ENCODE results near the gene CDK19. TPM values are rescaled to one million over a fixed set of nuclear protein-coding genes. Genes with fewer than 3 reads are reported as not detected.

Gene CDK19
- total RNA-seq, 1 experiment from 2014 or later: 7.0 TPM

DNA sequence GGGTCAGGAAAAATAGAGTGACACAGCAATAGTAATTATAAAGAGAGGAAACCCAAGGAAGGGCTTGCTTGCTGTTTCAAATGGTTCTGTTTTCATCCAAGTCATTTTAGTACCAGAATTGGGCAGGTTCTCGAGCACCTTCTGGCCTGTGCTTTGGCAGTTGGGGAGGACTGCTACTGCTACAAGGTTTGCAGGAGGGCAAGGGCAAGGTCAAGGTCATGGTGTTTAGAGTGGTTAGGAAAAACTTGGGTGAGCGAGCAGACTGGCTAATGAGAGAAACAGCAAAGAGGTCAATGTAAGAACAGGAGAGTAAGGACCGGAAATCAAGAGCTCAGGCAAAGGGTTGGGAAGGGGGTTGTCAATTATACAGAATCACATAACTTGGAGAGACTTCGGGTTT lies 164.5 kb downstream of the CDK19 start:
- no peak overlapping the region for H2AFZ ChIP-seq (ENCODE audit: low read length)
- no peak for DNase-seq
- H2BK120ac ChIP-seq (ENCODE audit: low read depth, low read length, poor library complexity, severe bottlenecking): no peak overlapping the region
- no peak overlapping the region for H2AK5ac ChIP-seq (ENCODE audit: insufficient read length, low read length)
- no peak overlapping the region for H2BK20ac ChIP-seq (ENCODE audit: low read depth, low read length, poor library complexity, severe bottlenecking)
- H3K23ac ChIP-seq (ENCODE audit: insufficient read length, low read depth, low read length): no peak overlapping the region
- Mint-ChIP-seq H3K9me3 (no peaks in the 10 kb centered on the region), H3K4me3 (no peak overlapping the region), H3K27ac (peak overlapping the region in 2 of 3 experiments; percentile 11 to 55; a peak in 3 of 7 replicates), H3K4me1 (peaks cover 4 to 10% of the 10 kb centered on the region in 2 experiments), H3K36me3 (ENCODE audit: insufficient read depth in 1 of 3, low read depth in 3 of 3) (peaks cover 0 to 12% (median 0%) of the 10 kb centered on the region in 3 experiments; a peak in 2 of 7 replicates), H3K27me3 (ENCODE audit: low read depth) (no peaks in the 10 kb centered on the region)
- WGBS (ENCODE audit: extremely low coverage, insufficient read length, low lambda C conversion rate): no CpG with 5 or more reads among the region's 4 CpGs
- H3K27ac ChIP-seq (ENCODE audit: insufficient read length, low read depth, low read length): no peak overlapping the region
- H2BK5ac ChIP-seq (ENCODE audit: insufficient read length, low read length): no peak overlapping the region
- TF ChIP-seq, protein P1, sequence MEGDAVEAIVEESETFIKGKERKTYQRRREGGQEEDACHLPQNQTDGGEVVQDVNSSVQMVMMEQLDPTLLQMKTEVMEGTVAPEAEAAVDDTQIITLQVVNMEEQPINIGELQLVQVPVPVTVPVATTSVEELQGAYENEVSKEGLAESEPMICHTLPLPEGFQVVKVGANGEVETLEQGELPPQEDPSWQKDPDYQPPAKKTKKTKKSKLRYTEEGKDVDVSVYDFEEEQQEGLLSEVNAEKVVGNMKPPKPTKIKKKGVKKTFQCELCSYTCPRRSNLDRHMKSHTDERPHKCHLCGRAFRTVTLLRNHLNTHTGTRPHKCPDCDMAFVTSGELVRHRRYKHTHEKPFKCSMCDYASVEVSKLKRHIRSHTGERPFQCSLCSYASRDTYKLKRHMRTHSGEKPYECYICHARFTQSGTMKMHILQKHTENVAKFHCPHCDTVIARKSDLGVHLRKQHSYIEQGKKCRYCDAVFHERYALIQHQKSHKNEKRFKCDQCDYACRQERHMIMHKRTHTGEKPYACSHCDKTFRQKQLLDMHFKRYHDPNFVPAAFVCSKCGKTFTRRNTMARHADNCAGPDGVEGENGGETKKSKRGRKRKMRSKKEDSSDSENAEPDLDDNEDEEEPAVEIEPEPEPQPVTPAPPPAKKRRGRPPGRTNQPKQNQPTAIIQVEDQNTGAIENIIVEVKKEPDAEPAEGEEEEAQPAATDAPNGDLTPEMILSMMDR (conservative IDR thresholded peaks at IDR 0.05): no peak
- no peaks in the 10 kb centered on the region for H3K79me2 ChIP-seq (ENCODE audit: insufficient read depth, low read length)
- H3K4me1 ChIP-seq (ENCODE audit: insufficient read depth, low read length): no peaks in the 10 kb centered on the region
- H3K23me2 ChIP-seq (ENCODE audit: insufficient read length, low read depth, low read length, poor library complexity, severe bottlenecking): no peaks in the 10 kb centered on the region
- H4K5ac ChIP-seq (ENCODE audit: insufficient read length, low read depth, low read length): no peak overlapping the region
- no peaks in the 10 kb centered on the region for H3K9me3 ChIP-seq (ENCODE audit: control insufficient read depth, low read depth, low read length)
- H3K18ac ChIP-seq (ENCODE audit: insufficient read length, low read depth, low read length): no peak overlapping the region
- H3K79me1 ChIP-seq (ENCODE audit: insufficient read depth, low read depth, low read length, poor library complexity, severe bottlenecking): no peaks in the 10 kb centered on the region
- no peak overlapping the region for H3T11ph ChIP-seq (ENCODE audit: low read length)
- H3K56ac ChIP-seq (ENCODE audit: insufficient read length, low read depth, low read length): no peak overlapping the region
- no peak overlapping the region for H2BK12ac ChIP-seq (ENCODE audit: insufficient read length, low read depth, low read length)
- H4K20me1 ChIP-seq (ENCODE audit: control insufficient read depth, insufficient read depth, insufficient read length): no peaks in the 10 kb centered on the region
- H3K14ac ChIP-seq (ENCODE audit: insufficient read depth, low read length): no peak overlapping the region
- H4K8ac ChIP-seq (replicated peaks; ENCODE audit: insufficient read length, low read depth, low read length): no peak overlapping the region
- no peak overlapping the region for H3K4ac ChIP-seq (ENCODE audit: low read depth, low read length)
- H3K4me2 ChIP-seq (ENCODE audit: insufficient read depth, insufficient read length, low read length): no peak overlapping the region
- H3K9ac ChIP-seq (ENCODE audit: extremely low read depth, insufficient read length, low read length): no peak overlapping the region
- H2BK15ac ChIP-seq (ENCODE audit: low read depth, low read length): no peak overlapping the region
- no peaks in the 10 kb centered on the region for H3K27me3 ChIP-seq (ENCODE audit: insufficient read depth, low read length)
- no peak overlapping the region for H4K91ac ChIP-seq (ENCODE audit: insufficient read length, low read depth, low read length)

Measured in H9 (cell line).